Iris pigment epithelial cell (primary cell): Measurements from ENCODE around the gene AP3B1.

Experiments
- DNase-seq: peaks from one replicate; pipeline ENCODE4 v3.0.0-alpha.2; 2011; ENCODE audit warnings: low read depth

AP3B1 gene

DNA sequence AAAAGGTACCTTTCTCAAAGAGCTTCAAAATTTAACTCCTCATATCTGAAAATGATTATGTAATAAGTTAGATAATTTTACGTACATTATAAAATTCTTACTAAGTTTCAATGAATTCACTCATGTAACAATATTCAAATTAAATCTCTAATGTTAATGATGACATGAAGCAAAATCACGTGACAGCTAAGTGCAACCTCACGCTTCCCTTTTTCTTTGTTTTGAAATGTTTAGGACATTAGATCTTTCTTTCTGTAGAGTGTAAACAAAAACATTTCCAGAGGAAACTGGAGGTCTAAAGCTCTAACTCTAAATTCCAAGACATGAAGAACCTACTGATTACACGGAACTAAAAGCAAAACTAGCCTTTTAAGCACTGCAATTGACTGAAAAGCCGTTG lies 291.0 kb downstream of the AP3B1 start:
- DNase-seq: no peak

DNA sequence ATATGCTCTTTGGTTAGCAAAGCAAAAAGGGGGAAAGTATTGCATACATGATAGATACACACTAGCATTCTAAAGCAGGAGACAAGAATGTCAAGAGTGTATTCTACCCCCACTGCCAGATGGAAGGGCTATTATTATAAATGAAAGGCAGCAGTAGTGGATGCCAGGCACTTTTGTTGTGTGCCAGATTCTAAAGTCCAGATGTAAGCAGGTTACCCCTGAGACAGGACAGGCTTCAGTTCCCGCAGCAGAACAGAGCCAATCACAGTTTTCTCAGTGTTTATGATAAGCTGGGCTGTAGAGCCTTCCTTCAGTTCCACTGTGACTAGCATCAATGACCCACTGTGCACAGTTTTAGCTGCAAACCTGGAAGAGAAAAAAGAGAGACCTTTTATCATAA lies 291.8 kb downstream of the AP3B1 start:
- DNase-seq: no peak

DNA sequence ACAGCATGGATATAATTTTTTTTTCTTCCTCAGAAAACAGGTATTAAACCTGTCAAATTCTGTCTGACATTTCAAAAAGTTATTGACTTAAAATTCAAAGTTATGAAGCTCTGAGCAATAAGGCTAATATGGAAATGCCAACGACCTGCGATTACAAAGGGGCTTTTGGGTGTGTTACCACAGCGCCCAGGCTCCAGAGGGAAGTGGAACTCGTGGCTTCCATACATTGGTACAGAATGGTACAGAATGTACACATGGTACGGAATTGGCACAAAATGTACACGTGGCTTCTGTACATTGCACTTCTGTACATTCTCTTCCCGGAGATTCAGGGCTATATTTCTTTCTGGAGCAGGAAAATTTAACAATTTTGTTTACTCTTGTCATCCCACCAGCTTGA lies 293.3 kb downstream of the AP3B1 start:
- DNase-seq: no peak

DNA sequence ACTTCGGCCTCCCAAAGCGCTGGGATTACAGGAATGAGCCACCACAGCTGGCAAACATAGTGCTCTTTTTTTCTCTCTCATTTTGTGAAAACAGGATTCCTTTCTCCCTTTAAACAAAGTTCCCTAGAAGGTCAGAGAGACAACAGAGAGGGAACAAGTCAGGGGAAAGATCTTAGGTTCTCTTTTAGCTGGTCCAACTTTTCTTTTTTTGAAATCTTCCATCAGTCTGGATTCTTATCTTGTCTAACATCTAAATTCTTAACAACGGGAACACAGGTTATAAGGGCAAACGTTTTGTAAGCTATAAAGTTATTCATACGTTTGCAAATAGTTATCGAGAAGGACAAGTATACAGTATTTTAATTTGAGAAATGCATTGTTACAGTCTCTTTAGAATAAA lies 294.3 kb downstream of the AP3B1 start:
- DNase-seq: no peak

DNA sequence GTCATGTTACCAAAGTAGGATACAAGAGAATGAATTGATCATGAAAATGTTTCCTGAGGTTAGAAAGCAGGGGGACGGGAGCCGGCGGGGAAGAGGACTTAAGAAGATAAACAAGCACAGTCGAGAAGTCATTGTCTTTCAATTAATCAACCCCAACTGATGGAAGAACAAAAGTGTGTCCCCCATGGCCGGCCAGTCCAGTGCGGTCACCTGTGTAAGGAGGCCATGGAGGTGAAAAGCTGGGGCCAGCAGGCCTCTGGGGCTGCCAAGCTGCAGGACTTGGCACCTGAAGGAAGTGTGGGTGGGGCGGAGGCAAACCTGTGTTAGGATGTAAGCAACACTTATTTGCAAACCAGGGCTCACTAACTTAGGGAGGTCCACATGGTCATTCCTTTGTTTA lies 295.1 kb downstream of the AP3B1 start:
- no peak for DNase-seq

DNA sequence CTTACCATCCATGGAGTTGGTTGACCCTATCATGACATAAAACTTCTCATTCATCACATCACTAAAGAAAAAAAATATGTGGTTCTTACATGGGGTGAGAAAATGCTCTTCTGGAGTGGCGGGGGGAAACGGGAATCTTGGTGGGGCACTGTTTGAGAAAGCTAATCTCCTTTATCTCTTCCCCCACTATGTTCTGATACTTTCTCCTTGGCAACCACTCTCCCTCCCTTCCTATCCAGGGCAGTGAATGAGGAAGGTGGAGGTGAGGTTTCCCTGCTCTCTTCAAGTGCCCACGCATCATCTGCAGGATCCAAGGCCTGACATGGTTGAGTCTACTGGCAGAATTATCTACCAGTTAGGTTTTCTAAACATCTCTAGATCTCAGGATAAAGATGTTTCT lies 297.6 kb downstream of the AP3B1 start:
- no peak for DNase-seq

DNA sequence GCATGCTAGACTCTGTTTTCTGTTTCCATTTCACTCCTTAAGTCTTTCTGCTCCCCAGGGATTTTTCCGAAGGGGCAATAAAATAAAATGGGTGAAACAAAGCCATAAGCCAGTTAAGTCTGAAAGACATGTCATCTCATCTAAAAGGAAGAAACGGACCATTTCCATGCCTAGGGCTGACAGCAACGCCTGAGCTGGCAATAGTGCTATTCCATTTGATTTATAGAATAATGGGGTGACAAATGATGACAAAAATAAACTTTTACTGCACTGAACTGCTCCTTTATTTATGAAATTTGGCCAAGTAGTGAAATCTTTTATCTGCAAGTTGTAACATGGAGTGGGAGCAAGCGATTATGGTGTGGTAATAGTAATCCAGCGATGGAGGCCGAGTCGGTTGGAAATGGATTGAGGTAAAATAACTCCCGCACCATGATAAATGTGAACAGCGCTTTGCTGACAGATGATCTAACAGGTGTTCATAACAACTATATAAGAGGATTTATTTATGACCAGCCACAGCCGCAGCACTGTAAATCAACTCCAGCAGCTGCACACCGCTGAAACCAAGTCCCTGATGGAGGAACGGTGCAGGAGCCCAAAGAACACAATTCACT lies 298.6 kb downstream of the AP3B1 start:
- no peak for DNase-seq

DNA sequence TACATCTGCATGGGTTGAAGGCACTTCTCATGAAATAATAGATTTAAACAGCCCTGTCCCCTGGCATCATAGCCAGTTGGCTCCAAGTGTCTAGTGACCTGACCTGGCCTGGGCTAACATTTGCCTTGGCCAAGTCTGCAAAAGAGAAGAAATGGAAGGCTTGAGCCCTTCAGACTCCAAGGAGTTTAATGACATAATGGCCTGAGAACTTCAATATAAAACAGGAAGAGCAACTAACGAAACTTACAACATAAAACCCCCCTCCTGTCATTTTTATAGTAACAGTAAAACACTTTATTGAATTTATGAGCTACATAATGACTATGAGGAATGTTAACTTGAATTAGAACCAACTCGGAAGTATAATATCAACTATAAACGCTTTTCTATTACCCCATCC lies 299.6 kb downstream of the AP3B1 start:
- no peak for DNase-seq

DNA sequence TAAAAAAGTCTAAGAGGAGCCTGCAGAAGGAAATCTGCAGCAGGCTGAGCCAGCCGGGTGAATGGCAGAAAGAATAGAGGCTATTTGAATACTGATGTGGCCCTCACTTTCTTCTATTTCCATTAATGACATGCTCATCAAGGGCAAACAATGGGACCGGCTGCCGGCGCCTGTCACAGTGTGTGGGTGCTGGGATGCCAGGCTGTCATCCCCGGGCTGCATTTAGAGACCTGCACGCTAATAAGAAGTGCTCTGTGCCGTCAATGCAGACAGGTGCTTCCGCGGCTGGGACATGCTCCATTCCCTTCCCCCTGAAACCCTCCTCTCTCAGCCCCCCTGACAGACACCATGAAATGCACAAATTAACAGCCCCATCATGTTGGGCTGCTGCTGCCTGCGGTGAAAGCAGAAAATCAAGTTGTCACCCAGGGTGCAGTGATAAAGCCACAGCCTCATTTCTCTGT lies 300.6 kb downstream of the AP3B1 start:
- DNase-seq: no peak

DNA sequence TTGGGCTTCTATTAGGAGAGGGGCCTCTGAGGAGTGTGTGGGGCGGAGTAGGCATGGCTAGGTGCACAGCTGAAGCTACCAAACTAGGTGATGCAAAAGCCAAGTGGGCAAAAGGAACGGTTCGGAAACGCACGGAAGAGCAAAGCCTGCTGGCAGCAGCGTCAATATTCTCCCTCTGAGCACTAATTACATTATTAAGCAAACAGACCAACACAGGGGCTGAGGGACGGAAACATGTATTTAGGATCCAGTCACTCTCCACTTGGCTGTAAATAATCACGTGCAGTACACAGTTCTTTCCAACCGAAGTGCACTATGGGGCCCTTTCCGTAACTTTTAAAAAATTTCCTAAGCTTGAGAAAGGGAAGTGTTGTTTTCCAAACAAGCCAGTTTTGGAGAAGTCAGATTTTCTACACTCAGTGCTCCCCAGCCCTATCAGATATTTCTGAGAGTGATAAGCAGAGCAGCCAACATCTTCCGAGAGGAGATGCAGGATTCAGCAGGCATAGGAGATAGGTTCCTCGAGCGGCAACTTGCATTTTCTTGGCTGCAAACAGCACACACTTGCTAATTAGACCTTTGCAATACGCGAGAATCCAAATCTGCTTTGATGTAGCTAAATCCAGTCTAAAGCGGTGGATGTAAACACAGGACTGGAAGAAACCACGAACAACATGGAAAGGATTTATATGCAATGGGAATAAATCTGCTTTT lies 301.2 kb downstream of the AP3B1 start:
- DNase-seq: no peak

DNA sequence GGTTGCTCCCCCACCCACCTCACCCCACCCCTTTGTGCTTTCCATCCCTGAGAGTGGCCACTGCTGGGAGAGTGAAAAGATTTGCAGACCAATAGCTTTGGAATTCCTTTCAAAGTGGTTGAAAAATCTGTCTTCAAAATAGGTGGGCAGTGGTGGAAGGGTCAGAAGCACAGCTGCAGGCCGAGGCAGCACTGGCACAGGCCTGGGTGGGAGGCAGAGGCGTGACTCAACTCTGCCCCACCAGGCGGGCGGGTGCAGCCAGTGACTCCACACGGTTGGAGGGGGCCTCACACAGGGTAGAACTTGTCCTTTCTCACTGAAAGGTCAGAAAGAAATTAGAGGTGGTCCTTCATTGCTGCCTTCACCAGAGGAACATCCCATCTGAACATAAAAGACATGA lies 303.4 kb downstream of the AP3B1 start:
- no peak for DNase-seq

DNA sequence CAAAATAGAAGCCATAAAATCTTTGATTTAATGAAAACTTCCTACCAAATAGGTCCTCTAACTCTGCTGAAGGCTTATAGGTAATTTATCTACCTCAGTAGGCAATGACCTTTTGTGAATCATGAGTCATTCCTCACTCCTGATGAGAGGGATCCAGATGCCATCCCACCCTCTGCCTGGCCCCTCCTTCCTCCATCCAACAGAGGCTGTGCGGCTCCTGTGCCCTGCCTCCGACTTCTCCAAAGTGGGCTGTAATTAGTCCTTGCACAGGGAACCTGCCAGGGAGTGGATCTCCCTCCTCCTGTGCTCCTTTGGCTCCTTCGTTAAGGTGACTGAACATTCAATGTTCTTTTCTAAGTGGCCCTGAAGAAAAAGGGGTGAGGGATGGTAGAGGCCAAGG lies 304.5 kb downstream of the AP3B1 start:
- no peak for DNase-seq

DNA sequence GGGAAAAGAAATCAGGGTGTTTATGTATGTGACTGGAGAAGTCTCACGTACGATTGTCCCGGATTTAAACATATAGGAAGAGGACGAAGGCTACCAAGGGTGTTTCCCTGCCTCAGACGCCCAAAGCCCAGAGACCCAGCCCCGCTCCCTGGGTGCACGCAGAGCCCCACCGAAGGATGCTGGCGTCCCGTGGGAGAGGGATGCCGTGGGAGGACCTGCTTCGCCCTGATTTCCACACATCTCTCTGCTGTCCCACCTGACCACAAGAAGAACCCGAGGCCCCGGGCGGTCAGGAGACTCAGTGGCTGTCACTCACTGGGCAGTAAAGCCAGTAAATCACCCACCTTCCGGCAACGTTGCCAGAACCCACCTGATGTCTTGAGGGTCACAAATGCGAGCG lies 306.5 kb downstream of the AP3B1 start:
- DNase-seq: no peak

DNA sequence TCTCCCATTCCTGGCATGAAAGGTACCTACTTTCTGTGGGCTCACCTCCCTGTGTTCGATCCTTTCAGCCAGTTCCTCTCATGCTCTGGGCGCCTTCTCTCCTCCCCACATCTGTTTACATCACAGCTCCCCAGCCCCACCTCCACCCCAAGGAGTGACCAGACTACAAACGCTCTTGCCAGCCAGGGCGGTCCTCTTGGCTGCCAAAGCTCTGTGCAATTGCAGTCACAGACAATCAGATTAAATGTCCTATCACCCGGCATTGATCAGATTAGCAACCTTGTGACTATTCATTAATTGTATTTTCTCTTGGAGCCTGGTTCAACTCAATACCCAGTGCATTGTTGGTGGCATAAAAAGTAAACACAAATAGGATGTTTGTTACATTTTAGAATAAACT lies 307.2 kb downstream of the AP3B1 start:
- no peak for DNase-seq

DNA sequence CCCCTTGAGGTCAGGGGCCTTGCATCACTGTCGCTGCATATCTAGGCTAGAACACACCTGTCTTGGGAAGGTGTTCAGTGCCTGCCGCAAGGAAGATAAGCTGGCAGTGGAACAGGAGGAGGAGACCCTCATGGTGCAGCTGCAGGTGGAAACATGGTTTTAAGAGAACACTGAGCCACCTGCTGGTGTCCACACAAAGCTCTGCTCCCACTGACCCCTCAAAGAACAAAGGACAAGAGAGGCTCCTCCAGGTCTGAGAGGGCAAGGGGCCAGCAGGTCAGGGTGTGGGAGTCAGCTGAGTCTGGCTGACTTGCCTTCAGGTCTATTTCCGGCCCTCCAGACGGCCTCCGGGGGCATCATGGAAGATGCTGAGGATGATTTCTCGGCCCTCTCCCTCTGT lies 308.2 kb downstream of the AP3B1 start:
- DNase-seq: no peak

DNA sequence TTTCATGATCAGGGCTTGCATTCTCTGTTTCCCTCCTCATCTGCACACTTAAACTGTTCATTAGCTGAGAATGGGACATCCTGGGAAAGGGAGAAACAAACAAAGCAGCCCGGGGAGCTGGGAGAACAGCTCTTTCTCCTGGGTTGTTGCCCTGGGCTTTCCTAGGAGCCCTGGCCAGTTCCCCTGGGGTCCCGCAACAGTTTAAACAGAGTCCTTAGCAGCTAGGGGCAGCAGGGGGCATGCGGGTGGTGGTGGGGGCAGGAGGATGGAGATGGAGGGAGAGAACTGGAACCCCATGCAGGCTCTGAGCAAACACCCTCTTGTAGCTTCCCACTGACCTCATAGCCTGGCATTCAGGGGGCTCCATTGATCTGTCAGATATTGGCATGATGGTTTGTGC lies 309.3 kb downstream of the AP3B1 start:
- no peak for DNase-seq

DNA sequence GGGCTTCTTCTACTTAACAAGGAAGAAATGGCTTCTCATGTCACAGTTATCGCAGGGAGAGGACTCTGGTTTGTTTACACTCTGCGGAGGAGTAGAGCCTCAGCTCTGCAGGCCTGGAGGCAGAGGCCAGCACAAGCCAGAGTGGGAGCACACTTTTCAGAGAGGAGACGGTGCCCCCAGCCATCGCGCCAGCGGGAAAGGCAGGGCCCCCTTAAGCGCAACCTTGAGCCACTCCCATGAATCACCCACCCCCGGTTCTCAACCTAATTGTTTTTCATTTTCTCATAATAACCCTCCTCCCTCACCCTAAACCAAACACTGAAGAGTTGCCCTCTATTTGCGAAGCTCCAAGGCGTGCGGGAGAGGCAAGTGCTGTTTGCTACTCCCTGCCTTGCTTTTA lies 309.9 kb downstream of the AP3B1 start:
- DNase-seq: no peak

DNA sequence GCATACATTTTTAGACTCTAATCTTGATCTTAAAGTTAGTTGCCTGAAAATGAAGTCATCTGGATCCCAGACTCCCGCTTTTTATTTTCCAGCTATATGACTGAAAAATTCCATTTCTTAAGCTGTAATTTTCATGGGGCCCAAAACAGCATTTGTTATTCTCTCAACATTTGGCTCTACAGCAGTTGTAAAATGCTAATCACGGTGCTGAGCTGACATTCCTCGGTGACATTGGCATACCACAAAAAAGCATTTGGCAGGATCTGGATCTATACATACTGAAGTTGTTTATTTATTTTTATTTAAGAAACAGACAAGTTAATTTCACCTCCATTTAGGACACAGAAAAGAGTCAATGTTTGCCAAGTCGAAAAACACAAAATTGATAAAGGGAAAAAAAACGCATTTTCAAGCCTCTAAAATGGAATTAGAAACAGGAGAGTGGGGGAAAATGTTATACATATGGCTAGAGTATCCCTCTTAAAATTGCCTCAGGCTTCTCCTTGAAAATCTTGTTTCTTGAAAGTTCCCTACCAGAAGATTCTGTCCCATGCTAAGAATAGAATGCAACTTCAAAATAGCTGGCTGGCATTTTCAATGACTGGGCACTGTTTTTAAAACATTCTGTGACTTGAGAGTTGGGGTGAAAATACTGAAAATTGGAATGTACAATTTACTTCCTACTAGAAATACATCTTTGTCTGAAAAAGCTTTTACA lies 310.9 kb downstream of the AP3B1 start:
- DNase-seq: no peak

DNA sequence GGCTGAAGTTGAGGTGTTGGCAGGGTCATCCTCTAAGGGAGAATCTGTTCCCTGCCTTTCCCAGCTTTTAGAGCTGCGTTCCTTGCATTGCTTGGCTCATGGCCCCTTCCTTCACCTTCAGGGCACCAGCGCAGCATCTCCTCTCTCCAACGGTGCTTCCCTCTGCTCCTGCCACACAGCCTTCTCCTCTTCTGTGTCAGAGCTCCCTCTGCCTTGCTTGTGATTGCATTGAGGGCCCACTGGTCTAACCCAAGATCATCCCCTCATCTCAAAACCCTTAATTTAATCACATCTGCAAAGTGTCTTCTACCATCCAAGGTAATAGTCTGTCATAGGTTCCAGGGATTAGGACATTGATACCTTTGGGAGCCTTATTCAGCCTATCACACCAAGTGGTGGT lies 312.7 kb downstream of the AP3B1 start:
- no peak for DNase-seq

DNA sequence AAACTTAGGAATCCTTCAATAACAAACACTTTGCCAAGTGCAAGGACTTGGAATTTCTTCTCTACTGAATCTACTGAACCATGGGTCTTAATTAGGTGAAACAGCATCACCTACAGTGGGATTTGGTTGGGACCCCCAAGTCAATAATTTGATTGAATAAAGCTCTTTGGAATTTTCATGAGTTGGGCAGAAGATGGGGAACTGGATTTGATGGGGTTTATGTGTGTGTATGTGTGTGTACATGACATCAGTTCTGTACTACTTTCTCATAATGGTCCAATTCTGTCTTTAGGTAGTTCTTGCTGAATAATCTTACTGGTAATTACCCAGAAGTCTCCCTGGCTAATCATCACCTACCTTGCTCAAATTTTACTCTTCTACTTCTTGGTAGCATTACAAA lies 319.9 kb downstream of the AP3B1 start:
- DNase-seq: no peak

DNA sequence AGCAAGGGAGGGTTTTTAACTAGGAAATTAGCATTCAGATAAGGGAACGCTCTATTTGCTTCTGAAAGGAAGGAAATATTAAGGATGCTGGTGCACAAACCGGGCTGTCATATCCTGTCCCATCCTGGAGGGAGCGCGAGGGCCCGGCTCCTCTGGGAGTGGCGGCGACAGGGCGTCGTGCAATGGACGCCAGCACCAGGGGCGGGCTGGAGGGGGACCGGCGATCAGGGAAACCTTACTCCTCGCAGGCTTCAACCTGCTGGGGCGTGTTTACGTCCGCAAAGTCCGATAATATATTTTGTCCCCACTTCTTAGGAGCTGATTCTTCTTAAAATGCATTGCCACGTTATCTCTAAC lies 321.3 kb downstream of the AP3B1 start:
- DNase-seq: no peak

DNA sequence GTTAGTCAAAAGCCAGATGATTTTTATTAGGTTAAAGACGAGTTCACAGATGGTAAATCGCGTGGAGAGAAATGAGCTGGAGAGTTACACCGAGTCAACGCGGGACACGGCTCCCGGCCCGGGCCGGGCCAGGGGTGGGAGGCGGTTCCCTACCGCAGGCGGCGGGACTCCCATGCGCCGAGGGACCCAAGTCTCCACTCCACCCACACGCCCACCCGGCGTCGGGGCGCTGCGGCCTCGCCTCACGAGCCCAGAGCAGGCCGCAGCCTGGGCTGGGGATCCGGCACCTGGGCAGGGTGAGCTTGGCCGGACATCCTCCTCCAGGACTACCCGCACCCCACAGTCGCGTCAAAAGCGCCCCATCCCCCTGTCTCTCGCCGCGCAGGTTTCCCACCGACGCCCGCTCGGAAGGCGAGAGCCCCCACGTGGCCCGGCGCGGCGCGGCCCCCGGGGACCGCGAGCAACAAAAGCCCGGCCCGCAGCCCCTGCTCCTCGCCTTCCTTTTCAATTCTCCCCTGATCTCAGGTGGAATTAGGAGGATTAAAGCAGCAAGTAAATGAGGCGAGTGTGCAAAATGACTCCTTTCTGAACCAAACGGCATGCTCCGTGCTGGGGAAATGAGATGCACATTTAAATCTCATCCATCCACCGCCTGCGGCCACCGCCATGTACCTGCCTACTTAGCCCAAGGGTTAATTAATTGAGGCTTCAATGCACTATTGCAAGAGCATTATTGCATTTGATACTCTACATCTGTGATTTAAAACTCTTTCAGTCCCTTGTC lies 321.8 kb downstream of the AP3B1 start:
- no peak for DNase-seq
